Endothelial cell of umbilical vein (primary cell): Measurements from ENCODE around the gene TBC1D14. TPM values are rescaled to one million over a fixed set of nuclear protein-coding genes. Genes with fewer than 3 reads are reported as not detected.

Experiments
- BruUV-seq: library from RNA; stranded (reverse); fragments of 400-500 nt; replicated peaks from 2 replicates; lab custom pipeline; 2021; lab: Mats Ljungman, UMichigan
- CTCF ChIA-PET: fragments of 300-600, 350-600 bp; sonication (Branson Sonifier 250); formaldehyde crosslinking; loops from one replicate; lab custom pipeline; 2021; ENCODE audit warnings: antibody characterized with exemption, inconsistent platforms; lab: Charles Lee
- POLR2A ChIA-PET: fragments of 300-600, 350-600 bp; sonication (Branson Sonifier 250); formaldehyde crosslinking; loops from one replicate; lab custom pipeline; 2021; ENCODE audit warnings: antibody characterized with exemption, inconsistent platforms; lab: Charles Lee
- DNase-seq: peaks from one replicate; pipeline ENCODE4 v3.0.0-alpha.2; 2011; ENCODE audit warnings: low read depth, low spot score
- FAIRE-seq: peaks from 2 replicates; lab custom pipeline; 2011; peaks lifted over from hg19 to GRCh38; lab: Jason Lieb, UNC
- H2AFZ ChIP-seq: 2 replicates; pipeline ENCODE4 v1.6.0; 2012; ENCODE audit warnings: low read depth, low read length, control low read depth, inconsistent platforms
- H3K27ac ChIP-seq: 2 replicates; pipeline ENCODE4 v1.5.1; 2011; ENCODE audit warnings: low read depth, mild to moderate bottlenecking, control low read depth, low read length, moderate library complexity; ENCODE audit not compliant: insufficient read depth
- H3K27me3 ChIP-seq, 2 experiments: 2 replicates each; pipeline versions ENCODE4 v1.6.0 to v1.6.1; 2011; ENCODE audit warnings: low read length in 2 of 2, mixed read lengths in 1 of 2; ENCODE audit not compliant: control insufficient read depth in 2 of 2, insufficient read depth in 2 of 2
- H3K36me3 ChIP-seq, 2 experiments: 2 replicates in 1 of 2; 3 replicates in 1 of 2; pipeline ENCODE4 v1.5.1; 2011; ENCODE audit warnings: low read length in 2 of 2, mild to moderate bottlenecking in 1 of 2, moderate library complexity in 1 of 2; ENCODE audit not compliant: control insufficient read depth in 2 of 2, insufficient read depth in 2 of 2; ENCODE audit errors: extremely low read depth in 1 of 2
- H3K4me1 ChIP-seq: 3 replicates; pipeline ENCODE4 v1.5.1; 2011; ENCODE audit warnings: mild to moderate bottlenecking, low read length; ENCODE audit not compliant: control insufficient read depth, insufficient read depth; ENCODE audit errors: extremely low read depth
- H3K4me2 ChIP-seq: 2 replicates; pipeline ENCODE4 v1.6.1; 2011; ENCODE audit warnings: low read length, control low read depth, mixed read lengths; ENCODE audit not compliant: insufficient read depth
- H3K4me3 ChIP-seq, 3 experiments: fragments of 200-600 bp in 1 of 3; sonication (generic), shearing (Covaris generic) in 1 of 3; replicated peaks in 1 of 3; 2 replicates each; pipeline ENCODE4 v1.5.1; 2011 to 2016; ENCODE audit warnings: control low read depth in 3 of 3, low read length in 3 of 3, mild to moderate bottlenecking in 2 of 3, inconsistent platforms in 1 of 3, low read depth in 1 of 3, moderate library complexity in 1 of 3; ENCODE audit not compliant: insufficient read depth in 1 of 3
- H3K79me2 ChIP-seq: 2 replicates; pipeline ENCODE4 v1.6.0; 2012; ENCODE audit warnings: low read length, inconsistent platforms; ENCODE audit not compliant: control insufficient read depth, insufficient read depth
- H3K9ac ChIP-seq: replicated peaks from 2 replicates; pipeline ENCODE3; 2011; ENCODE audit warnings: low read length, control low read depth; ENCODE audit not compliant: insufficient read depth; ENCODE audit errors: extremely low read depth
- H3K9me1 ChIP-seq: replicated peaks from 3 replicates; pipeline ENCODE4 v1.6.0; 2011; ENCODE audit warnings: mild to moderate bottlenecking, low read length; ENCODE audit not compliant: control insufficient read depth, insufficient read depth; ENCODE audit errors: extremely low read depth
- H3K9me3 ChIP-seq: replicated peaks from 2 replicates; pipeline ENCODE4 v1.5.1; 2012; ENCODE audit warnings: low read length, inconsistent platforms; ENCODE audit not compliant: control insufficient read depth, insufficient read depth
- H4K20me1 ChIP-seq: replicated peaks from 2 replicates; pipeline ENCODE3; 2011; ENCODE audit warnings: mild to moderate bottlenecking, low read length; ENCODE audit not compliant: control insufficient read depth, insufficient read depth; ENCODE audit errors: extremely low read depth
- GATA2 ChIP-seq: IDR thresholded peaks from 2 replicates; pipeline ENCODE4 v1.7.0; 2011; ENCODE audit warnings: low read depth, mild to moderate bottlenecking, moderate library complexity, mixed read lengths, low read length; ENCODE audit not compliant: insufficient read length, insufficient read depth
- dilution Hi-C: fragments of 300-500 bp; cut with MboI; formaldehyde crosslinking; loops from one replicate; pipeline ENCODE4 v1.15.0; 2019; ENCODE audit warnings: low sequenced_read_pairs; ENCODE audit not compliant: extremely low pct_ligation_motif_present
- intact Hi-C: fragments of 100-400 bp; cut with micrococcal nuclease; formaldehyde crosslinking; loops from one replicate; pipeline ENCODE4 v1.10.0; 2022
- polyA plus RNA-seq, 4 experiments: library from polyadenylated mRNA; depleted of rRNA in 3 of 4; stranded (reverse) in 3 of 4; unstranded in 1 of 4; fragments of >200 nt; gene quantifications; 2 replicates each; pipeline versions ENCODE4 v1.2.1 to v1.2.3, GENCODE V29; 2011 to 2012; ENCODE audit warnings: missing spikeins in 1 of 4
- total RNA-seq: library from RNA; stranded (reverse); gene quantifications from 2 replicates; pipeline ENCODE4 v1.2.3, GENCODE V29; 2021
- TF ChIP-seq, protein P1 (sequence below), 2 donors: IDR thresholded peaks; 1 replicate in 1 of 2; 2 replicates in 1 of 2; pipeline ENCODE4 v1.5.1; 2011; ENCODE audit warnings: low read length in 2 of 2, mild to moderate bottlenecking in 2 of 2, moderate library complexity in 2 of 2, control low read depth in 1 of 2, inconsistent platforms in 1 of 2, low read depth in 1 of 2; ENCODE audit not compliant: insufficient read depth in 1 of 2; ENCODE audit errors: extremely low read depth in 1 of 2
- TF ChIP-seq, protein P2 (sequence below): IDR thresholded peaks from 2 replicates; pipeline ENCODE4 v1.6.1; 2011; ENCODE audit not compliant: insufficient read depth, insufficient read length

The TBC1D14 gene
- total and polyA plus RNA-seq, 2 donors (not counting 3 experiments of a cell fraction or from before 2014, with no cell fraction given): 23.7 to 24.8 TPM

GRCh38 chr4:7073526-7074390 lies 164.1 kb downstream of the TBC1D14 start:
- peak; percentile 49 for DNase-seq
- Histone ChIP-seq H3K4me3 (no peak overlapping the region), H2AFZ (no peak overlapping the region), H3K27me3 (peaks cover 2 to 3% of the 10 kb centered on the region in 2 experiments), H3K9ac (no peak overlapping the region), H3K27ac (no peak overlapping the region), H3K9me3 (no peaks in the 10 kb centered on the region), H3K9me1 (no peaks in the 10 kb centered on the region), H3K36me3 (no peaks in the 10 kb centered on the region), H3K79me2 (no peaks in the 10 kb centered on the region), H3K4me1 (peaks cover 4% of the 10 kb centered on the region), H3K4me2 (no peak overlapping the region), H4K20me1 (no peaks in the 10 kb centered on the region)
- dilution Hi-C loops: no loop called here
- peak; percentile 94 for FAIRE-seq
- CTCF ChIA-PET: interaction anchor here (8.6 kb wide), 1 partner anchor 101 kb away, joined by 79 read pairs; no protein-coding TSS in a partner anchor
- BruUV-seq: no TSS peak
- POLR2A ChIA-PET: no interaction called here
- TF ChIP-seq, protein P1, sequence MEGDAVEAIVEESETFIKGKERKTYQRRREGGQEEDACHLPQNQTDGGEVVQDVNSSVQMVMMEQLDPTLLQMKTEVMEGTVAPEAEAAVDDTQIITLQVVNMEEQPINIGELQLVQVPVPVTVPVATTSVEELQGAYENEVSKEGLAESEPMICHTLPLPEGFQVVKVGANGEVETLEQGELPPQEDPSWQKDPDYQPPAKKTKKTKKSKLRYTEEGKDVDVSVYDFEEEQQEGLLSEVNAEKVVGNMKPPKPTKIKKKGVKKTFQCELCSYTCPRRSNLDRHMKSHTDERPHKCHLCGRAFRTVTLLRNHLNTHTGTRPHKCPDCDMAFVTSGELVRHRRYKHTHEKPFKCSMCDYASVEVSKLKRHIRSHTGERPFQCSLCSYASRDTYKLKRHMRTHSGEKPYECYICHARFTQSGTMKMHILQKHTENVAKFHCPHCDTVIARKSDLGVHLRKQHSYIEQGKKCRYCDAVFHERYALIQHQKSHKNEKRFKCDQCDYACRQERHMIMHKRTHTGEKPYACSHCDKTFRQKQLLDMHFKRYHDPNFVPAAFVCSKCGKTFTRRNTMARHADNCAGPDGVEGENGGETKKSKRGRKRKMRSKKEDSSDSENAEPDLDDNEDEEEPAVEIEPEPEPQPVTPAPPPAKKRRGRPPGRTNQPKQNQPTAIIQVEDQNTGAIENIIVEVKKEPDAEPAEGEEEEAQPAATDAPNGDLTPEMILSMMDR (IDR thresholded peaks at IDR 0.05; ENCODE audit: extremely low read depth in 1 of 2, insufficient read depth in 1 of 2, low read depth in 1 of 2, low read length in 2 of 2): no peak
- no peak for TF ChIP-seq GATA2
- TF ChIP-seq, protein P2, sequence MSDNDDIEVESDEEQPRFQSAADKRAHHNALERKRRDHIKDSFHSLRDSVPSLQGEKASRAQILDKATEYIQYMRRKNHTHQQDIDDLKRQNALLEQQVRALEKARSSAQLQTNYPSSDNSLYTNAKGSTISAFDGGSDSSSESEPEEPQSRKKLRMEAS: peak; percentile 87
- intact Hi-C loops: no loop called here
